Measurements from ENCODE around the gene MSH3.
"Not testable (repeated sequence)": the region's sequence is repeated elsewhere in the genome, so short reads cannot be mapped to it uniquely, and the experiment has no call there.

The MSH3 gene

DNA sequence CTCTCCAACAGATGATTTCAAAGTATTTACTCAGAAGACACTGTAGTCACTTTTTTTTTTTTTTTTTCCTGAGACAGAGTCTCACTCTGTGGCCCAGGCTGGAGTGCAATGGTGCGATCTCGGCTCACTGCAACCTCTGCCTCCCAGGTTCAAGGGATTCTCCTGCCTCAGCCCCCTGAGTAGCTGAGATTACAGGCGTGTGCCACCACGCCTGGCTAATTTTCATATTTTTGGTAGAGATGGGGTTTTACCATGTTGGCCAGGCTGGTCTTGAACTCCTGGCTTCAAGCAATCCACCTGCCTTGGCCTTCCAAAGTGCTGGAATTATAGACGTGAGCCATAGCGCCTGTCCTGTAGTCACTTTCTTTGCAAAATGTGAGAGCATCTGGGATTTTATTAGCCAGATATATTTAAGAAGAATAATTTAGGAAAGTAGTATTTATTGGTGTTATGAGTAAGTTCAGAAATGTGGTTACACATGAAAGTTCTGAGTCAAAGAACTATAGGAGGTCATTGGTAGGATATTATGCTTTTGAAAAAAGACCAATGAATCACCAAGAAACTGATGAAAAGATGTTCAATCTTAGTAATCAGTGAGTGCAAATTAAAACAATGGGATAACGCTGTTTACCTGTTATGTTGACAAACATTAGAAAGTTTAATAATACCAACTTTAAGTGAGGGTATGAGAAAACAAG is 135.0 kb downstream of the MSH3 start:
- DNase-seq (ENCODE audit: low read depth in 3 of 3, low spot score in 1 of 3), result not testable (repeated sequence)

DNA sequence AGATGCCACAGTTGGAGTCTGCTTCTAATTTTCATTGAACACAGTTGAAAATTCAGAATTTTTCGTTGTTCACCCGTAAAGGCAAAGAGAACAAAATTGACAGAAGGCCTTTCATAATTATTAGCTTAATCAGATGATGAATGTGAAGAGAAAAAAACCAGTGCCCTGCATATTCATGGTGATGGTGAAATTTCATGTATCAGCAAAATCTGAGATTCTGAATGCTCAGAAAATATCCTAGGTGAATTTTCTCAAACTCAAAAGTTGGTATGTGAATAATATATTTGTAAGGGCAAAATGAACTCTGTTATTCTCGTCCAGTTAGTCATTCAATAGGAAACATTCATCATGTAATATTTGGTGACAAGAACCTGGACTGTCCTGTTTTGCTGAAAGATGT is 136.2 kb downstream of the MSH3 start:
- DNase-seq (ENCODE audit: low read depth in 3 of 3, low spot score in 1 of 3), result no peak

DNA sequence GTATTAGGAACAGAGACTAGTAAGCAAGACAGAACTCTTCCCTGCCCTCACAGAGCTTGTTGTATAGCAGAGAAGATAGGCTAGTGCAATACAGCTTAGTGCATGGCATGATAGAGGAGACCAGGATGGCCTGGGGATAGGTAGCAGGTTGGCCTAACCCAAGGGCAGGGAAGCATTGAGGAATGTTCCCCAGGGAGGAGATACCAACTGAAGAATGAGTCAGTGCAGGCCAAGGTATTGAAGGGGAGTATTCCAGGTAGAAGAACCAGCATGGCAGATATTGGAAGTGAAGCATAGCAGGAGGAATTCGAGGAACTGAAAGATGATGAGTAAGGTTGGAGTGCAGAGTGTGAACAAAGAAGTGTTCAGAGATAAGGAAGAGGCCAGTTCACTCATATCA is 138.9 kb downstream of the MSH3 start:
- no peak for DNase-seq (ENCODE audit: low read depth in 3 of 3, low spot score in 1 of 3)

DNA sequence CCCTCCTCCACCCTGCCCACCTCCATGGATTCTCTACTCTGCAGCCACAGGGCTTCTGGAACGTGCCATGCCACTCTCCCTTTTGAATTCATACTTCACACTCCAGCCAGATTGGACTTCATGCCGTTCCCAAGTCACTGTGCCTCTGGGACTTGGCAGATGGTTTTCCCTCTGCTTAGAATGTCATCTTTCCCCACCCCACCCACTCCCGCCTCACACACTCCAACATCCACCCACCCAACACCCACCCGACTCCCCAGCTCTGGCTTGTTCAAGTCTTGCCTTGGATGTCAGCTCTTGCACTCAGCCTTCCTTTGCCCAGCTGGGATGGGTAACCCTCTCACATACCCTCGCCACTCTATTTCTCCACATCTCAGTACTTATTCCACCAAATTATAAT is 142.4 kb downstream of the MSH3 start:
- DNase-seq (ENCODE audit: low read depth in 3 of 3, low spot score in 1 of 3), result no peak

DNA sequence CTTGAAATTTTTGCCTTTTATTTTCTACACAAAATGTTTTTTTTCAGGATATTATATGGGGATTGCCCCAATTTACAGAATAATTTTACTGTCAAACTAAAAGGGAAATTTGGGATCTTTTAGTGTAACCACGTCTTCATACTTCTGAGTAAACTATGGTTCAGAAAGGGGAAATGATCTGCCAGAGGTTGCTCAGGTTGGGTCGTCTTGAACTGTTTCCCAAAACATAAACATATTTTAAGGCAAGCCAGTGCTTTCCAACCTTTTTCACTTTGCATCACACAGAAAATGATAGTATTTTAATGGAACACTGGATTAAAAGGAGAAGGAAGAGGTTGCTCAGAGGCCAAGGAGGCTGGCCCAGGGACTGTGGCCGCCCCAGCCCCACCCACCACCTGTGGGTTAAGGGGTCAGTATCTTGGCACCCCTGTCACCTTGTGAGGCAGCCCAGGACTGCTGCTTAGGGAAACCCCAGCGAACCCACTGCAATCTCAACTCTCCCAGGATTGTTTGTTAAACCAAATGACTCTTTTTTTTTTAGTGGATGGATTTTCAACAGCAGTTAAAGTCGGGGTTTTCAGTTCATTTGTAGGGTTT is 143.1 kb downstream of the MSH3 start:
- DNase-seq (ENCODE audit: low read depth in 3 of 3, low spot score in 1 of 3), result no peak

DNA sequence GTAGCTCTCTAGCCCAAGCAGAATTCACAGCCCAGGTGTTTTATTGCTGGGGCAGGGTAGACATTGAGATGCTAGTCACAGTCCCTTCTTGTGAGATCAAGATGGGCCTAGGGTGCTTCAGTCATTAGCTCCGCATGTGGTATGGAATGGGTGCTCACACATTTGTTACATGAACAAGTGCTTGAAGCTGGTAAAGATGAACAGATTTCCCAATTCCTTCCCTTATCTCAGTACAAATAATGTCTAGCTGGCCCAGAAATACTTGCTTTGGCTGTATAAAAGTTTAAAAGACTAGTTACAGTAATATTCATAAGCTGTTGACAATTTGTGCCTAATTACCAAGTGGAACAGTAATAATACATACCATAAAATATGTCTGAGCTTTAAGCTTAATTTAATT is 143.7 kb downstream of the MSH3 start:
- DNase-seq (ENCODE audit: low read depth in 3 of 3, low spot score in 1 of 3), result no peak

DNA sequence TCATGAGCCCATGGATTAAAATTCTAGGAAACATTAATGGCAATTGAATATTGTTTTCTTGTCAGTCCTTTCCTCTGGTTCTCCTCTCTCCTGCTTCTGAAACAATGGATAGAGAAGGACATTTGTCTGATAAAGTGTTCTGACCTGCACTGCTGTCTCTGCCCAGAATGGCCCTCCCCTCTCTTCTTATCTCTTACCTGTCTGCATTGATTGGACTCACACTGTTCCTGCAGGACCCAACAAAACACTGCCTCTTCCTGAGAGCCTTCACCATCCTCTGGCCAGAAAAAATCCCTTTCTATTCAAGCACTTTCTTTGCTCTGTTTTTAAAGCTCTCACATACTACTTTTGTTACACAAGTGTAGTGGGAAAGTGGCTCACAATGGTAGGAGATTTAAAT is 144.2 kb downstream of the MSH3 start:
- no peak for DNase-seq (ENCODE audit: low read depth in 3 of 3, low spot score in 1 of 3)

DNA sequence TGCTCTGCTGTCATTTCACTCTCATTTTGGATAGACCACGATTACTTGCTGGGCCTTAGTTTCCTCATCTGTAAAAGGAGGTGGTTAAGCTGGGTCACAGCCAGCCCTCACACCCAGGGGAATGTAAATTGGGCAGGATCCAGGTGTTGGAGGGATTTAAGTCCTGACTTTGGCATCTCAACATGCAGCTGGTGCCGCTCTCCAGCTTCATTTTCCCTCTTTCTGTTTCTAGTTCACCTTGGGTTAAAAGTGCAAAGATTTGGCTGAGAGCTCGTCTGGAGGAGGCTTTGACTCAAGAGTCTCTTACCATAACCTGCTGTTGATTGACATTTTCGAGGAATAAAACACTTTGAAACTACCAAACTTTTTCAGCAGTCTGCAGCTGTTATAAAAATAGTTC is 144.6 kb downstream of the MSH3 start:
- DNase-seq (ENCODE audit: low read depth in 3 of 3, low spot score in 1 of 3), result no peak

DNA sequence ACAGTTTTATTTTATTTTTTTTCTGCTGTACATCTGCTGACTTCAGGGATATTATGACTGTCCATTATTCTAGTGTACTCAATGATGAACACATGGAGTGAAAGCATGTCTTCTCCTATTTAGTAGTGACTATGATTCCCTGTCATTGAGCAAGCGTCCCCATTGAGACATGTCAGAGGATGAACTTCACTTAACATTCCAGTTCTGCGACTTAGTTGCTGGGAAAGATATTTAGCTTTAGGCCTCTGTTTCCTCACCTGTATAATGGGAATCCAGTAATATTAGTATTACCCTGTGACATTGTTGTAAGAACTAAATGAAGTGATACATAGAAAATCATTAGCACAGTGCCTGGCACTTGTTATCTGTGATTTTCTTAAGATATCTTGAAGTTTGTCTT is 145.1 kb downstream of the MSH3 start:
- no peak for DNase-seq (ENCODE audit: low read depth in 3 of 3, low spot score in 1 of 3)

DNA sequence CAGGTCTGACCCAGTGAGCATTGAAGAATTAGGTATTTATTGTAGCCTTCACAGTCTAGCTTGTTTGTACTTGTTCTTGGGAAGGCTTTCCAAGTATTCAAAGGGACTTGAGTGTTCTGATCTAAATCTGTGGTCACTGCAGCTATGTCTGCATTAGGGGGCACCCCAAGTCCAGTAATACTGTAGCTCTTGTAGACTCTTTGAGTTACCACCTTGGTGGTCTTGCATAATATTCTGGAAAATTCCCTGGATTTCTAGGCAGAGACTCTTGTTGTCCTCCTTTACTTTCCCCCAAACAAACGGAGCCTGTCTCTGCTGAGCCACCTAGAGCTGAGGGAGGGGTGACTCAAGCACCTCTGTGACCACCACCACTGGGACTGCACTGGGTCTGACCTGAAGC is 149.9 kb downstream of the MSH3 start:
- no peak for DNase-seq (ENCODE audit: low read depth in 3 of 3, low spot score in 1 of 3)

DNA sequence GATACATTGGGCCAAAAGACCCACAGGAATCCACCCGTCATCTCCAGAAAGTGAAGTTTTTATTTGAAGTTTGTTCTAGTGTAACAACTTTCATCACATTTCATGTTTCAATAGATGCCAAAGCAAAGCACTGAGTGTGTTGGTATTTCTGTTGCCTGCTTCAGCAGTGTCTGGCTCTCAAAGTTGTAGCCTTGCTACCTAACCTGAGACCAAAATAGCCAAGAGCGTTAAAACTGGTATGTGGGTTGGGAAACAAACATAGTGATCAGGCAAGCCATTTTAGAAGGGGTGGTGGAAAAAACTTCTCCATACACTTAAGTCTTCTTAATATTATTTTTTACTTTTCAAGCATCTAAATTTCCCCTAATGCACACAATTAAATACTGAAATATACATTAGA is 150.6 kb downstream of the MSH3 start:
- no peak for DNase-seq (ENCODE audit: low read depth in 3 of 3, low spot score in 1 of 3)

DNA sequence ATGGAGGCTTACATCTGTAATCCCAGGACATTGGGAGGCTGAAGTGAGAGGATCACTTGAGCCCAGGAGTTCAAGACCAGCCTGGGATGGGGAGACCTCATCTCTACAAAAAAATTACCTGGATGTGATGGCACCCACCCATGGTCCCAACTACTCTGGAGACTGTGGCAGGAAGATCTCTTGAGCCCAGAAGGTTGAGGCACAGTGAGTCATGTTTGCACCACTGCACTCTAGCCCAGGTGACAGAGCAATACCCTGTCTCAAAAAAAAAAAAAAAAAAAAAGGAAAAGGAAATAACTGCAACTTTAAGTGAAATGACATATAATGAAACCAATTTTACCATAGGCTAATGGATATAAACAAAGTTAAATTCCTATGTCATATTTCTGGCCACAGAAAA is 152.5 kb downstream of the MSH3 start:
- no peak for DNase-seq (ENCODE audit: low read depth in 3 of 3, low spot score in 1 of 3)

DNA sequence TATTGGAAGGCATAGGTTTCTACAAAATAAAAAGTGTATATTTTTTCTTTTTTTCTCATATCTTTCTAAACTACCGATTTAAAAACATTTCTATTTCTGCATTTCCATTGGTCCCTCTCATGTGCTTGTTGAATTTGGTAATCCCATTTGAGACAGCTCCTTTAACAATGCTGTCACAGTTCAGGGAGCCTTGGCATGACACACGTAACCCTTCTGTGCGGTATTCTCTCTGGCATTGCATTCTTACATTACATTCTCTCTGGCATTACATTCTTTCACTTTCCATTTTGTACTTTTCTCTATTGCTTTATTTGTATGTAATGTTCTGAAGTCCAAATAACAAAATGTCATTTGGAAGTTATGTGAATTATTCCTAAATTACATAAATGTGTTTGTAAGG is 155.0 kb downstream of the MSH3 start:
- no peak for DNase-seq (ENCODE audit: low read depth in 3 of 3, low spot score in 1 of 3)

DNA sequence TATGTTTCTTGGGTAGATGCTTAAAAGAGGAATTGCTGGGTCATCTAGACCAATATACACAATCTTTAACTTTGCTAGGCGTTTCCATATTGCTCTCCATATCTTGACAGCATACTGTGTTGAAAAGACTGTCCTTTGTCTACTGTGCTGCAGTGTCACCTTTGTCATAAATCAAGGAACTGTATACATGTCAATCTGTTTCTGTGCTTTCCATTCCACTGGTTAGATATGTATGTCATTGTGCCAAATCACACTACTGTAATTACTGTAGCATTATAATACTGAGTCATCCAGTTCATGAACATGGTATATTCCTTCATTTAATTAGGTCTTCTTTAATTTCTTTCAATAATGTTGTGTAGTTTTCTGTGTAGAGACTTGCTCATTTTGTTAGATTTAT is 156.0 kb downstream of the MSH3 start:
- DNase-seq (ENCODE audit: low read depth in 3 of 3, low spot score in 1 of 3), result no peak

DNA sequence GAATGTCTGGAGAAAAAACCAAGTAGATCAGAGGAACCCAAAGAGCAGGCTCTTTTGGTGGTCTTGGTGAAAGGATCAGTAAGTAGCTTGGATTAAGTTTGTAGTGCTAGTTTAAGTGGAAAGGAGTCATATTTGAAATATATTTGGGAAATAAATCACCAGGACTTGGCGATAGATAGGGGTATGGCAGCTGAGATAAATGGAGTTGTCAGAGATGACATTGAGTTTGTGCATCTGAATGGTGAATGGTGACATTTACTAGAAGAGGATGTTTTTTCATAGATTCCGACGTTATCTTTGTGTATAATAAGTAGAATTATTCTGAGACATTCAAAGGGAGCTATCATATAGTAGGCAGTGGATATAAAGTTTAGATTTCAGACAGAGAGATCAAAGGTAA is 162.1 kb downstream of the MSH3 start:
- DNase-seq (ENCODE audit: low read depth in 3 of 3, low spot score in 1 of 3), result no peak

DNA sequence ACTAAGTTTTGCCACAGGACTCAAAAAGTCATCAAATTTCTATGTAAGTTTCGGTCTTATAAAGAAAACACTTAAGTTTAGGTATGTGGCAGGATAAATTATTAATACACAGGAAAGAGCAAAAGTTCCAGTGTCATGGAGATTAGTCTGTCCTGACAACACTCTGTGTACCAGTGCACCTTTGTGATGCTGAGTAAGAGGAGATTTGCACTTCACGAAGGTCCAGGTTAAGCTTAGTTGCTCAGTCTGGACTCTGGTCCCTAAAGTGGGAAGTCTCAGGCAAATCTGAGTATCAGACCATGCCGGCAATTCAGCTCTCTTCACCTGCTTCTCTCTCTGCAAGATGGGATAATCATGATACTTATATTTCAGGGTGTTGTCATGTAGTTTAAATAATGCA is 166.2 kb downstream of the MSH3 start:
- DNase-seq (ENCODE audit: low read depth in 3 of 3, low spot score in 1 of 3), result no peak

DNA sequence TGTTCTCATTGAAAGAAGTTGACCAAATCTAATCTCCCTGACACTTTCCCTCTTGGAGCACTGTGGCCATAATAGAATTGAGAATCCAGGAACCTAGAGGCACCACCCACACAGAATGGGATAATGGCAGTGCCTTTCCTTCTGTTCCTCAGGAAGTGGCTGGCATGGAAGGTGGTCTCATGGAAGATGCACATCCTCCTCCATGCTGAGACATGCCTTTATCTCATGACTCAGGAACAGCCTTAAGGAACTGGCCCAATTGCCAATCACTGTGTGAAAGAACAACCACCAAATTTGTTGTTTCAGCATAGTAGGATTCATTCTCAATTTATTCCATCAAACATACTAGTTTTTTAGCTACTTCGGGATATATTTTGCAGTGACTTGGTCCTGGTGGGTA is 168.2 kb downstream of the MSH3 start:
- DNase-seq (ENCODE audit: low read depth in 3 of 3, low spot score in 1 of 3), result no peak

DNA sequence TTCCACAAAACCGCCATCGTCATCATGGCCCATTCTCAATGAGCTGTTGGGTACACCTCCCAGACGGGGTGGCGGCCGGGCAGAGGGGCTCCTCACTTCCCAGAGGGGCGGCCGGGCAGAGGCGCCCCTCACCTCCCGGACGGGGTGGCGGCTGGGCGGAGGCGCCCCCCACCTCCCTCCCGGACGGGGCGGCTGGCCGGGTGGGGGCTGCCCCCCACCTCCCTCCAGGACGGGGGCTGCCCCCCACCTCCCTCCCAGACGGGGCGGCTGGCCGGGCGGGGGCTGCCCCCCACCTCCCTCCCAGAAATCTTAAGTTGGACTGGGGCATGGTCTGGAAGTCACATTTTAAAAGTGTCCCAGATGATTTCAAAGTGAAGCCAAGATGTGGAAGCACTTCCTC is 169.7 kb downstream of the MSH3 start:
- DNase-seq (ENCODE audit: low read depth in 3 of 3, low spot score in 1 of 3), result not testable (repeated sequence)

DNA sequence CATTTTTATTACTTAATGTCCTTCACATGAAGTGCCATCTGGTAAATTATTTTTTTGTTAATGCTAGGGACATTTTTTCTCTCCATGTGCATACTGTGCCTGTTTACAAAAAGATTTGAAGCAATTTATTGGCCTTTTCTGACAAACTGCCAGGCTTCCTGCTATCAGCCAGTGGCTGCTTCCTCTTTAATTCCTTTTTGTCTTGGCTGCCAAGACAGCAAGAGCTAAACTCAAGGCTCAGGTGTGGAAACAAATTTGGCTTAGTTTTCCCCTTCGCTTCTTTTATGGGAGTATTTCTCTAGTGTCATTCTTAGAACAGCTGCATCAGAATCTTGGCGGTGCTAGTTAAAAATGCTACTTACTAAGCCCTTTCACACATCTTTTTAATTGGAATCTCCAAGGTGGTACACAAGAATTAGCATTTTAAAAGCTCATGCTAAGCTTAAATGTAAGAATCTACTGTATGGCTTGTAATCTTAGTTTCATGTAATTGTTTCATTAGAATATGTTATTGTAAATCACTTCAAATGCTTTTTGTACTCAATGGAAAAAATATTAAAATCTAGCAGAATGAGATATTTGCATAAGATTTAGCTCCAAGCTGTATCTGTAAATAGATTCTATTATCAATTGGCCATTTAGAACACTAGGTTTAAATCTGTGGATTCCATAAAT is 171.5 kb downstream of the MSH3 start:
- DNase-seq (ENCODE audit: low read depth in 3 of 3, low spot score in 1 of 3), result no peak

DNA sequence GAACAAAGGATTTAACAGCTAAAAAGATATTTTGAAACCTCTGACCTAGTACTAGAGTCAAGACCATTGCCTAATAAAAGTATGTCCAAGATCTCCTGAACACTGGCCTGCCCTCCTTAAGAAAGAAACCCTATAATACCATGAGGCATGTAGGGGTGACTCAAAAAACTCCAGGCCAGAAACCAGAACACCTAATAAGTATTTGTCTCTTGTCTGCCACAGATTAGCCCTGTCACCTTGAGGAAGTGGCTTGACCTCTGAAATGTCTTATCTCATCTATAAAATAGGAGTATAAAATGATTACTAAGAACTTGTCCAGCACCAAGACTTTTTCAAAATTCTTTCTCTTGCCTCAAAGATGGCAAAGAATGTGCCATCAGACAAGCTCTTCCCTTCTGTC is 180.3 kb downstream of the MSH3 start:
- DNase-seq (ENCODE audit: low read depth in 3 of 3, low spot score in 1 of 3), result no peak

DNA sequence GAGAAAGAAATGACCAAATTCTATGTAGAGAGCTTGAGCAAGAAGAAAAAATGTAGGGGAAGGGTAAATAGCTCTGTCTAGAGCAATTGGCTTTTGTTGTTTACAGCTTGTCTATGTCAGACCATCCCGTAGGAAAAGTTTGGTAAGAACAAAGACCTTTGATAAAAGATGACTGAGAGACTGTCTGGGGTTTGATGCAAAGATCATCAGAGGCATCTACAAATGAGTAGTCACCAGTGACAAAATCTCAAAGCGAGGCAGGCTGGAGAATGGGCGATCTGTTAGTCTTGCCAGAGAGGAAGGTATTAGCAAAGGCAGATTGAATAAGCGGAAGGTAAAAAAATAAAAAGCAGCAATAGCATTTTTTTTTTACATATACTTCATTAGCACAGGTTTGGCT is 180.7 kb downstream of the MSH3 start:
- no peak for DNase-seq (ENCODE audit: low read depth in 3 of 3, low spot score in 1 of 3)

DNA sequence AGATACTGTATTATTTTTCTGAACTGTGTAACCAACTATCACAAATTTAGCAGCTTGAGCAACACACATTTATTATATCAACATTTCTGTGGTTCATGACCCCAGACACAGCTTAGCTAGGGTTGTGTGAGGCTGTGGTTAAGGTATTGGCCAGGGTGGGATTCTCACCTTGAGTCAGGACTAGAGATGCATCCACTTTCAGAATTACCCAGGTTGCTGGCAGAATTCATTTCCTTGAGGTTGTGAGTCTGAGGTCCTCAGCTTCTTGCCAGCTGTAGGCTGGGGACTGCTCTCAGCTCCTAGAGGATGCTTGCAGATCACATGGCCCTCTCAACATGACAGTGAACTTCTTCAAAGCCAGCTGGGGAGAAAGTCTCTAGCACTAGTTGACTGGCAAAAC is 183.2 kb downstream of the MSH3 start:
- DNase-seq (ENCODE audit: low read depth in 3 of 3, low spot score in 1 of 3), result no peak

Data from stimulated activated CD4-positive, alpha-beta T cell treated with anti-CD3 and anti-CD28 coated beads, TNF-alpha, amount 100 ng/mL, for 1 hour (primary cell).